Ovary (tissue), 3 donors: ENCODE results near the gene THSD4.

Source experiments
- POLR2A ChIP-seq: fragments of 450-650 bp; IDR thresholded peaks from one replicate; pipeline ENCODE4 v1.6.1; 2017; ENCODE audit warnings: antibody characterized with exemption, mild to moderate bottlenecking, moderate library complexity
- TF ChIP-seq, protein P1 (sequence below), 3 donors: fragments of 450-650 bp in 2 of 3; fragments of 200-600 bp in 1 of 3; IDR thresholded peaks; one replicate each; pipeline versions ENCODE4 v1.5.1 to v1.8.0; 2016 to 2022; ENCODE audit warnings: antibody characterized with exemption in 3 of 3, mild to moderate bottlenecking in 1 of 3
- donor health status: DM: no; HTN: no; CAD: no.

DNA sequence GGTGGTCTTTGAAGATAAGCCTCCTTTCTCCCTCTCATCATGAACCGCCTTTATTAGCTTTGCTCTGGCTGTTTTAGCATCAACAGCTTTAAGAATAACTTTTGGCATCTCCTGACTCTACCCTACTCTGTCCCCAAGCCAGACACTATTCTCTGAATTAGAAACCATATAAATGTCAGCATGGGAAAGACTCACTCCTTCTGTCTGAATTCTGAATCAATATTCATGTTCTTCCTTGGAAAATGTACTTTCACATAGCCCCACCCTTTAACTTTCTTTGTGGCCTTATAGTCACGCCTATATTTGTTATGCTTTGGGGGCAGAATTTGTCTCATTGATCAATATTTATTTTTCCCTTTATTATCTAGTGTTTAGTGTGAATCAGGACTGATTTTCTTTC, 563.3 kb downstream of the THSD4 start:
- TF ChIP-seq, protein P1, sequence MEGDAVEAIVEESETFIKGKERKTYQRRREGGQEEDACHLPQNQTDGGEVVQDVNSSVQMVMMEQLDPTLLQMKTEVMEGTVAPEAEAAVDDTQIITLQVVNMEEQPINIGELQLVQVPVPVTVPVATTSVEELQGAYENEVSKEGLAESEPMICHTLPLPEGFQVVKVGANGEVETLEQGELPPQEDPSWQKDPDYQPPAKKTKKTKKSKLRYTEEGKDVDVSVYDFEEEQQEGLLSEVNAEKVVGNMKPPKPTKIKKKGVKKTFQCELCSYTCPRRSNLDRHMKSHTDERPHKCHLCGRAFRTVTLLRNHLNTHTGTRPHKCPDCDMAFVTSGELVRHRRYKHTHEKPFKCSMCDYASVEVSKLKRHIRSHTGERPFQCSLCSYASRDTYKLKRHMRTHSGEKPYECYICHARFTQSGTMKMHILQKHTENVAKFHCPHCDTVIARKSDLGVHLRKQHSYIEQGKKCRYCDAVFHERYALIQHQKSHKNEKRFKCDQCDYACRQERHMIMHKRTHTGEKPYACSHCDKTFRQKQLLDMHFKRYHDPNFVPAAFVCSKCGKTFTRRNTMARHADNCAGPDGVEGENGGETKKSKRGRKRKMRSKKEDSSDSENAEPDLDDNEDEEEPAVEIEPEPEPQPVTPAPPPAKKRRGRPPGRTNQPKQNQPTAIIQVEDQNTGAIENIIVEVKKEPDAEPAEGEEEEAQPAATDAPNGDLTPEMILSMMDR (IDR thresholded peaks at IDR 0.05) = no peak
- no peak for TF ChIP-seq POLR2A
